ENCODE results near the gene ATP2B2. TPM values are rescaled to one million over a fixed set of nuclear protein-coding genes. Genes with fewer than 3 reads are reported as not detected.

Gene ATP2B2
- total RNA-seq, 4 donors from 2014 or later: not detected

DNA sequence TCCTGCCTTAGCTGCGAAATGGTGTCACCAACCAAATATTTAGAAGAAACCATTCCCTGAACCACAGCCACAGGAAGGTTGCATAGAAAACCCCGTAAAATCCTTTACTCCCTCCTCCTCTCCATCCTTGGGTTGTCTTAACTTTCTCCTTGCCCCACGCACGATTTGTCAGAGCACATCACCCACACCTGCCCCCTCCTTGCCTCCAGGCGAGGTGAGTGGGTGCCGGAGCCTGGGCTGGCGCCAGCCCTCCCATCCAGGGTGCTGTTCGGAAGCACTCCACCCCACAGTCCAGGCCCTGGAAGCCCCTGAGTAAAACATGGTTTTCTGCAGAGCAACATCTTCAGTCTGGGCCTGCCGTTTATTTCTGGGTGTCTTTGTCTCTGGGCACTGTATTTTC, 216.3 kb downstream of the ATP2B2 start:
- H3K4me3 ChIP-seq: no peak overlapping the region
- H3K27ac ChIP-seq: no peak overlapping the region
- no peak for DNase-seq
- WGBS, 2 donors (ENCODE audit: low coverage in 1 of 2): 98 to 100% methylated on average over 1 to 9 of the region's 9 CpGs
- in situ Hi-C loops (cut with MboI; ENCODE audit: low pct_ligation_motif_present in 1 of 4, low pct_unique_long_range_greater_than_20kb in 1 of 4, low sequenced_read_pairs in 3 of 4): no loop called here
- intact Hi-C loops (cut with DNase I; ENCODE audit: low total_unique reads): no loop called here
- TF ChIP-seq, protein P1, sequence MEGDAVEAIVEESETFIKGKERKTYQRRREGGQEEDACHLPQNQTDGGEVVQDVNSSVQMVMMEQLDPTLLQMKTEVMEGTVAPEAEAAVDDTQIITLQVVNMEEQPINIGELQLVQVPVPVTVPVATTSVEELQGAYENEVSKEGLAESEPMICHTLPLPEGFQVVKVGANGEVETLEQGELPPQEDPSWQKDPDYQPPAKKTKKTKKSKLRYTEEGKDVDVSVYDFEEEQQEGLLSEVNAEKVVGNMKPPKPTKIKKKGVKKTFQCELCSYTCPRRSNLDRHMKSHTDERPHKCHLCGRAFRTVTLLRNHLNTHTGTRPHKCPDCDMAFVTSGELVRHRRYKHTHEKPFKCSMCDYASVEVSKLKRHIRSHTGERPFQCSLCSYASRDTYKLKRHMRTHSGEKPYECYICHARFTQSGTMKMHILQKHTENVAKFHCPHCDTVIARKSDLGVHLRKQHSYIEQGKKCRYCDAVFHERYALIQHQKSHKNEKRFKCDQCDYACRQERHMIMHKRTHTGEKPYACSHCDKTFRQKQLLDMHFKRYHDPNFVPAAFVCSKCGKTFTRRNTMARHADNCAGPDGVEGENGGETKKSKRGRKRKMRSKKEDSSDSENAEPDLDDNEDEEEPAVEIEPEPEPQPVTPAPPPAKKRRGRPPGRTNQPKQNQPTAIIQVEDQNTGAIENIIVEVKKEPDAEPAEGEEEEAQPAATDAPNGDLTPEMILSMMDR (IDR thresholded peaks at IDR 0.05): no peak
- no peak for TF ChIP-seq EP300 (IDR thresholded peaks at IDR 0.05; ENCODE audit: low read depth)
- no peak for TF ChIP-seq POLR2AphosphoS5 (IDR thresholded peaks at IDR 0.05)
- no peaks in the 10 kb centered on the region for H3K9me3 ChIP-seq
- no peaks in the 10 kb centered on the region for H3K27me3 ChIP-seq
- H3K4me1 ChIP-seq: no peaks in the 10 kb centered on the region
- peaks cover 0 to 3% (median 0%) of the 10 kb centered on the region in 4 donors for H3K36me3 ChIP-seq

DNA sequence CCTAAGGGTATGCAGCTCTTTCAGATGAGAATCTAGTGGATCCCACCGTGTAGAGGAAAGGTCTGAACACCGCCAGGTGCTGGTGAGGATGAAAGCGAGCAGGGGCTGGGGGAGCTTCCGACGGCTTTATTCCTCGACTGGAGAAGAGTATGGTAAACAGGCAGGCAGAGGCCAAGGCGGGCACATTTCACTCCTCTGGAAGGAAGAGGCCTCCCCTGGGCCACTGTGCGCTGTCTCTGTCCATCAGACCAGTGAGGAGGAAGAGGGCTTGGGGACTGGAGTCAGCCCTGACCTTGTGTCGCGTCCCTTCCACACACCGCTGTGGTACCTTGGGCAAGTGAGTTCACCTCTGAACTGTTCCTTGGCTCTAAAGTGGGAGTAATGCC, 216.8 kb downstream of the ATP2B2 start:
- Histone ChIP-seq H3K36me3 (peaks cover 0 to 3% (median 0%) of the 10 kb centered on the region in 4 donors), H3K4me3 (no peak overlapping the region), H3K4me1 (no peaks in the 10 kb centered on the region), H3K27me3 (no peaks in the 10 kb centered on the region), H3K27ac (no peak overlapping the region), H3K9me3 (no peaks in the 10 kb centered on the region)
- 92 to 95% methylated on average over 5 to 11 of the region's 11 CpGs for WGBS, 2 donors (ENCODE audit: low coverage in 1 of 2)
- no peak for DNase-seq
- intact Hi-C loops (cut with DNase I; ENCODE audit: low total_unique reads) (no loop called here), in situ Hi-C loops (cut with MboI; ENCODE audit: low pct_ligation_motif_present in 1 of 4, low pct_unique_long_range_greater_than_20kb in 1 of 4, low sequenced_read_pairs in 3 of 4) (no loop called here)
- TF ChIP-seq, protein P1 (IDR thresholded peaks at IDR 0.05): no peak

DNA sequence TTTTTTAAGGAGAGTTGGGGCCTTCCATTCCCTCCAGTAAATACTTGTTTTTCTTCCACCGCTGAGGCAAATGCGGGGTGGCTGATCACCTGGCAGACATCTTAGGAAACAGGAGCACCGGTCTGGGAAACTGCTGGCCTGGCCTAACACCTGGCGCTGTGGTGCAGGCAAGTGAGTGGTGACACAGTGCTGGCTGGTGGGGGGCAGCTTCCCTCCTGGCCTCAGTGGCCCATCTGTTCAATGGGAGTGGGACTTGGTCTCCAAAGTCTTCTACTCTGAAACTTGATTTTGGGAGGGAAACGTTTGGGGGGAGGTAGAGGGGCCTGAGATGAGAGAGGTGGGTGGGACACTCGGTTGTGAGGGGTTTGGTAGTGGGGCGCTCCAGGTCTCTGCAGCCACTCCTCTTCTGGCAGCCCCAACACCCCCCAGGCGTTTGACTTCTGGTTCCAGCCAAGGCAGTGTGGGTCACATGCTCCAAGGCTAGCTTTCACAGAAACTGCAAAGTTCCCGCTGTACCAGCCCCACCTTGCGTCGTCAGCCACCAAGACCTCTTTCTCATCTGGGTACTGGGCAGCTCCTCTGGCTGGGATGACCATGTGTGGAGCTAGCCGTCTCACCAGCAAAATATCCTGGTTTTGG, 217.3 kb downstream of the ATP2B2 start:
- H3K4me3 ChIP-seq: no peak overlapping the region
- no peak overlapping the region for H3K27ac ChIP-seq
- no peaks in the 10 kb centered on the region for H3K27me3 ChIP-seq
- 92% methylated on average over 12 of the region's 12 CpGs; no CpG with 5 or more reads in 1 of the 2 donors for WGBS, 2 donors (ENCODE audit: low coverage in 1 of 2)
- TF ChIP-seq, protein P1 (IDR thresholded peaks at IDR 0.05): no peak
- TF ChIP-seq POLR2AphosphoS5 (IDR thresholded peaks at IDR 0.05) (no peak), POLR2A (IDR thresholded peaks at IDR 0.05) (no peak), EP300 (IDR thresholded peaks at IDR 0.05; ENCODE audit: low read depth) (no peak)
- no peaks in the 10 kb centered on the region for H3K9me3 ChIP-seq
- in situ Hi-C loops (cut with MboI; ENCODE audit: low pct_ligation_motif_present in 1 of 4, low pct_unique_long_range_greater_than_20kb in 1 of 4, low sequenced_read_pairs in 3 of 4) (no loop called here), intact Hi-C loops (cut with DNase I; ENCODE audit: low total_unique reads) (no loop called here)
- H3K4me1 ChIP-seq: no peaks in the 10 kb centered on the region
- no peak for DNase-seq
- H3K36me3 ChIP-seq: peaks cover 0 to 3% (median under 1%) of the 10 kb centered on the region in 4 donors

DNA sequence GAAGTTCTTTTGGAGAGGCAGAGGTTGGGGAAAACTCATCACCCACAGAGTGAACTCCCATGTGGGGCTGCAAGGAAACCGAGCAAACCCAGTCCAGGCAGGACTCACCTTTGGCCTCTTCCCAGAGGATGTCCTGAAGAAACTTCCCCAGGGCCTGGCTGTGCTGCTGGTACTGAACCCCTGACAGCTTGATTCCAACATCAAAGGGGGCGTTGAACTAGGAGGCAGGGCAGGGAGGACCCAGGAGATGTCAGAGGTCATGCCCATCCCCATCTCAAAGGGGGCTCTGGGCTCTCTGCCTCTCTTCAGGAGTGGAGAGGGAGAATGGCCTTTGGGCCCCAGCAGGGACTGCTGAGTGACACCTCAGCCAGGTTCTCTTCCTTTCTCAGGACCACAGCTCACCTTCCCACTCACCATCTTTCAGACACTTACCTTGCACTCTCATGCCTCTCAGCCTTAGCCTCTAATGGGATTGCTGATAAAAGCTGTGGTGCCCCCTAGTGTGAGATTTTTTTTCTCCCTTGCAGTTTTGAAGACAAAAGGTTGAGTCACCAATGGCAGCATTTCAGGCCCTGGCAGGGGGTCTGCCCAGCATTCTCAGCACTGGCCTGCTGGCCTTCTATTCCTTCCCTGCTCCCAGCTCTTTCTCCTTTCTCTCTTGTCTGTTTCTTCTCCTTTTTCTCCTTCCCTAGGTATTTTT, 218.6 kb downstream of the ATP2B2 start:
- H3K27me3 ChIP-seq: no peaks in the 10 kb centered on the region
- TF ChIP-seq, protein P1 (IDR thresholded peaks at IDR 0.05): peak in 4 of 5 experiments; percentile 9 to 36 (median 23)
- no peak for TF ChIP-seq EP300 (IDR thresholded peaks at IDR 0.05; ENCODE audit: low read depth)
- TF ChIP-seq POLR2A (IDR thresholded peaks at IDR 0.05): no peak
- DNase-seq: no peak
- WGBS, 2 donors (ENCODE audit: low coverage in 1 of 2): 88% methylated on average over 2 of the region's 2 CpGs; no CpG with 5 or more reads in 1 of the 2 donors
- intact Hi-C loops (cut with DNase I; ENCODE audit: low total_unique reads): no loop called here
- no peaks in the 10 kb centered on the region for H3K4me1 ChIP-seq
- in situ Hi-C loops (cut with MboI; ENCODE audit: low pct_ligation_motif_present in 1 of 4, low pct_unique_long_range_greater_than_20kb in 1 of 4, low sequenced_read_pairs in 3 of 4): no loop called here
- H3K9me3 ChIP-seq: no peaks in the 10 kb centered on the region
- H3K4me3 ChIP-seq: no peak overlapping the region
- H3K36me3 ChIP-seq: peaks cover 0 to 5% (median 2%) of the 10 kb centered on the region in 4 donors
- no peak overlapping the region for H3K27ac ChIP-seq

Measured in transverse colon (tissue), 4 donors.